HepG2 (cell line): ENCODE measurements around the gene SLC25A5. TPM values are rescaled to one million over a fixed set of nuclear protein-coding genes. Genes with fewer than 3 reads are reported as not detected.

ENCODE experiments used
- ATAC-seq: fragments of 200-7000 bp; cut with Tn5 transposase; 3 replicates; pipeline ENCODE4 v1.9.1; 2020; ENCODE audit warnings: mild to moderate bottlenecking, moderate library complexity
- BruUV-seq: library from RNA; stranded (reverse); fragments of 400-500 nt; replicated peaks from 2 replicates; lab custom pipeline; 2021; lab: Mats Ljungman, UMichigan
- CTCF ChIA-PET: fragments of 300-600 bp; formaldehyde crosslinking; extraction: SDS; loops from one replicate; lab custom pipeline; 2021; ENCODE audit warnings: low total read pairs, inconsistent platforms, low intra/inter-chr PET ratio; lab: Yijun Ruan, JAX
- POLR2A ChIA-PET: fragments of 350-600 bp; sonication (Branson Sonifier 250); formaldehyde crosslinking; loops from one replicate; lab custom pipeline; 2020; ENCODE audit warnings: antibody characterized with exemption, inconsistent platforms; lab: Yijun Ruan, JAX
- DNase-seq: peaks from one replicate; pipeline ENCODE4 v3.0.0-alpha.2; 2015; ENCODE audit warnings: low spot score
- FAIRE-seq: peaks from 3 replicates; lab custom pipeline; 2011; peaks lifted over from hg19 to GRCh38; lab: Jason Lieb, UNC
- H2AFZ ChIP-seq: one replicate; pipeline ENCODE4 v1.6.1; 2011; ENCODE audit warnings: low read length, inconsistent platforms
- H3K27ac ChIP-seq: fragments of 300-600 bp; 3 replicates; pipeline ENCODE4 v1.8.0; 2011; ENCODE audit warnings: mixed run types, mild to moderate bottlenecking, mixed read lengths, low read length, inconsistent platforms; ENCODE audit not compliant: insufficient read depth; ENCODE audit errors: extremely low read length
- H3K27me3 ChIP-seq, 2 experiments: fragments of 200-600 bp in 1 of 2; 2 replicates in 1 of 2; 3 replicates in 1 of 2; pipeline versions ENCODE4 v1.6.0 to v1.8.0; 2011; ENCODE audit warnings: low read length in 2 of 2, mild to moderate bottlenecking in 2 of 2, moderate library complexity in 2 of 2, inconsistent platforms in 1 of 2; ENCODE audit not compliant: insufficient read depth in 2 of 2, control insufficient read depth in 1 of 2
- H3K36me3 ChIP-seq, 2 experiments: fragments of 200-600 bp in 1 of 2; replicated peaks in 1 of 2; 2 replicates in 1 of 2; 3 replicates in 1 of 2; pipeline versions ENCODE4 v1.5.1 to v1.8.0; 2011; ENCODE audit warnings: low read length in 2 of 2, inconsistent platforms in 1 of 2; ENCODE audit not compliant: insufficient read depth in 2 of 2, control insufficient read depth in 1 of 2
- H3K4me1 ChIP-seq: 2 replicates; pipeline ENCODE4 v1.5.1; 2012; ENCODE audit warnings: low read length, inconsistent platforms; ENCODE audit not compliant: insufficient read depth
- H3K4me2 ChIP-seq: 2 replicates; pipeline ENCODE4 v1.6.0; 2011; ENCODE audit warnings: low read depth, low read length, inconsistent platforms
- H3K4me3 ChIP-seq, 3 experiments: fragments of 200-600 bp in 1 of 3; sonication (generic), shearing (Covaris generic) in 1 of 3; replicated peaks in 1 of 3; 2 replicates each; pipeline ENCODE4 v1.5.1; 2011 to 2016; ENCODE audit warnings: low read length in 3 of 3, inconsistent platforms in 2 of 3, low read depth in 2 of 3, mild to moderate bottlenecking in 2 of 3, control low read depth in 1 of 3, mixed read lengths in 1 of 3; ENCODE audit not compliant: insufficient read depth in 1 of 3
- H3K79me2 ChIP-seq: one replicate; pipeline ENCODE4 v1.6.1; 2011; ENCODE audit warnings: low read length, inconsistent platforms; ENCODE audit not compliant: insufficient read depth
- H3K9ac ChIP-seq: 2 replicates; pipeline ENCODE4 v1.6.0; 2011; ENCODE audit warnings: mild to moderate bottlenecking, low read depth, low read length, inconsistent platforms; ENCODE audit not compliant: insufficient read depth
- H3K9me3 ChIP-seq: 2 replicates; pipeline ENCODE4 v1.5.1; 2012; ENCODE audit warnings: mild to moderate bottlenecking, low read length
- H4K20me1 ChIP-seq: 2 replicates; pipeline ENCODE4 v1.6.0; 2011; ENCODE audit warnings: inconsistent platforms, mild to moderate bottlenecking, low read length, moderate library complexity; ENCODE audit not compliant: insufficient read depth
- ARID3A ChIP-seq: IDR thresholded peaks from 2 replicates; pipeline ENCODE4 v1.6.1; 2012; ENCODE audit warnings: low read depth, low read length, improper control_type of control experiment
- CTCF ChIP-seq: sonication (generic); formaldehyde crosslinking; IDR thresholded peaks from 2 replicates; pipeline ENCODE4 v1.5.0; 2020; ENCODE audit warnings: mild to moderate bottlenecking, missing genetic modification reagents, moderate library complexity
- HMG20B ChIP-seq: conservative IDR thresholded peaks from 2 replicates; pipeline ENCODE4 v1.6.1; 2016; ENCODE audit warnings: missing genetic modification reagents, missing compliant biosample characterization
- KDM3A ChIP-seq: IDR thresholded peaks from 2 replicates; pipeline ENCODE4 v1.6.1; 2018; ENCODE audit warnings: low read depth, missing compliant biosample characterization
- MLLT10 ChIP-seq: sonication (generic); formaldehyde crosslinking; IDR thresholded peaks from 2 replicates; pipeline ENCODE4 v1.4.0; 2020; ENCODE audit warnings: missing genetic modification reagents
- SMC3 ChIP-seq: IDR thresholded peaks from 2 replicates; pipeline ENCODE4 v1.6.1; 2011; ENCODE audit warnings: low read length, improper control_type of control experiment
- STAG1 ChIP-seq: sonication (generic); formaldehyde crosslinking; IDR thresholded peaks from 2 replicates; pipeline ENCODE4 v1.4.0; 2020; ENCODE audit warnings: missing genetic modification reagents
- TBX2 ChIP-seq: sonication (generic); formaldehyde crosslinking; IDR thresholded peaks from 2 replicates; pipeline ENCODE4 v1.5.0; 2020; ENCODE audit warnings: missing genetic modification reagents, mild to moderate bottlenecking, borderline replicate concordance
- ZMYM4 ChIP-seq: sonication (generic); formaldehyde crosslinking; IDR thresholded peaks from 2 replicates; pipeline ENCODE4 v1.8.1; 2023; ENCODE audit warnings: mild to moderate bottlenecking, missing genetic modification reagents
- ZNF205 ChIP-seq: IDR thresholded peaks from 2 replicates; pipeline ENCODE4 v1.6.1; 2018; ENCODE audit warnings: missing biosample characterization, missing genetic modification reagents
- ZNF207 ChIP-seq: fragments of 450-650 bp; IDR thresholded peaks from 2 replicates; pipeline ENCODE4 v1.6.1; 2016; ENCODE audit warnings: antibody characterized with exemption, borderline replicate concordance
- ZNF362 ChIP-seq: sonication (generic); formaldehyde crosslinking; IDR thresholded peaks from 2 replicates; pipeline ENCODE4 v1.4.0; 2020; ENCODE audit warnings: missing genetic modification reagents, mild to moderate bottlenecking, borderline replicate concordance
- ZNF552 ChIP-seq: sonication (generic); formaldehyde crosslinking; IDR thresholded peaks from 2 replicates; pipeline ENCODE4 v1.9.0; 2022; ENCODE audit warnings: missing genetic modification reagents, mild to moderate bottlenecking, borderline replicate concordance
- ZNF569 ChIP-seq: sonication (generic); formaldehyde crosslinking; IDR thresholded peaks from 2 replicates; pipeline ENCODE4 v1.5.0; 2020; ENCODE audit warnings: mild to moderate bottlenecking, missing genetic modification reagents, moderate library complexity, borderline replicate concordance
- ZNF749 ChIP-seq: sonication (generic); formaldehyde crosslinking; IDR thresholded peaks from 2 replicates; pipeline ENCODE4 v1.8.0; 2022; ENCODE audit warnings: mild to moderate bottlenecking, missing genetic modification reagents, moderate library complexity, borderline replicate concordance
- ZNF777 ChIP-seq: sonication (generic); formaldehyde crosslinking; IDR thresholded peaks from 2 replicates; pipeline ENCODE4 v1.4.0; 2020; ENCODE audit warnings: missing genetic modification reagents
- WGBS: methylation state at CpG from one replicate; pipeline ENCODE4 v1.1.6; 2017; ENCODE audit warnings: low lambda C conversion rate; 5-methylcytosine and 5-hydroxymethylcytosine counted together
- in situ Hi-C: cut with HindIII; loops from 2 replicates; pipeline ENCODE4 v1.10.0; 2017; ENCODE audit warnings: low pct_unique_long_range_greater_than_20kb; ENCODE audit not compliant: extremely low pct_ligation_motif_present
- intact Hi-C: fragments of 100-400 bp; cut with micrococcal nuclease; formaldehyde crosslinking; loops from one replicate; pipeline ENCODE4 v1.10.0; 2022; ENCODE audit not compliant: unreplicated experiment
- polyA plus RNA-seq, 8 experiments: library from polyadenylated mRNA; depleted of rRNA in 3 of 8; stranded (reverse) in 7 of 8; unstranded in 1 of 8; fragments of >200 nt; fragmentation: Illumina TruSeq in 4 of 8; extraction: Trizol in 4 of 8; gene quantifications; 2 replicates each; pipeline versions ENCODE4 v1.2.1 to v1.2.3, GENCODE V29; 2011 to 2016; ENCODE audit warnings: low read depth in 4 of 8, missing spikeins in 1 of 8, mixed read lengths in 1 of 8; ENCODE audit not compliant: insufficient read depth in 1 of 8
- total RNA-seq, 5 experiments: library from RNA; depleted of rRNA; stranded (reverse); fragments of >200 nt; fragmentation: Illumina TruSeq; extraction: Trizol; gene quantifications; 2 replicates each; pipeline ENCODE4 v1.2.3, GENCODE V29; 2016; ENCODE audit warnings: low read depth in 1 of 5

SLC25A5 gene
- total and polyA plus RNA-seq, 2 of the 13 experiments (the other 11 are each of a cell fraction or from before 2014, with no cell fraction given): 300 to 402 TPM

- H3K9ac ChIP-seq: no peak overlapping the region
- in situ Hi-C loops: no loop called here
- WGBS: 4% methylated on average over 6 of the region's 8 CpGs
- BruUV-seq: no TSS peak
- FAIRE-seq (no peak), DNase-seq (peak; percentile 27), ATAC-seq (0 out of 3 replicates have a peak, but pooled peaks have one; percentile 31)
- no peaks in the 10 kb centered on the region for H3K36me3 ChIP-seq
- H2AFZ ChIP-seq: no peak overlapping the region
- H3K4me3 ChIP-seq: no peak overlapping the region
- CTCF ChIA-PET: interaction anchor here (1.5 to 2.2 kb wide), 2 partner anchors 24 to 27 kb away, joined by 4 to 43 read pairs; no protein-coding TSS in a partner anchor
- H3K4me2 ChIP-seq: no peak overlapping the region
- H3K79me2 ChIP-seq: no peaks in the 10 kb centered on the region
- no peaks in the 10 kb centered on the region for H3K9me3 ChIP-seq
- TF ChIP-seq ZNF205 (CRISPR knock-in tag) (no peak), ZMYM4 (CRISPR knock-in tag) (no peak), HMG20B (CRISPR knock-in tag) (no peak), STAG1 (CRISPR knock-in tag) (peak; percentile 60), ZNF569 (no peak), KDM3A (CRISPR knock-in tag) (no peak), TBX2 (CRISPR knock-in tag) (no peak), SMC3 (peak; percentile 80), ARID3A (peak; percentile 64; the same call in 1 of the 2 replicates), CTCF (CRISPR knock-in tag) (peak; percentile 63), ZNF362 (CRISPR knock-in tag) (peak; percentile 74; the same call in 1 of the 2 replicates), ZNF777 (no peak), ZNF207 (no peak), MLLT10 (CRISPR knock-in tag) (no peak), ZNF749 (CRISPR knock-in tag) (no peak), ZNF552 (CRISPR knock-in tag) (no peak)
- TF ChIP-seq, all 625 proteins: peak for 5
- no peaks in the 10 kb centered on the region; the same call in 1 of the 2 replicates for H3K4me1 ChIP-seq
- POLR2A ChIA-PET: interaction anchor here (1.2 kb wide), 1 partner anchor 24 kb away, joined by 5 read pairs; no protein-coding TSS in a partner anchor
- intact Hi-C loops: loop anchor here (1.0 kb wide), 1 partner anchor 24 kb away; no protein-coding TSS in a partner anchor
- no peaks in the 10 kb centered on the region for H3K27me3 ChIP-seq
- no peaks in the 10 kb centered on the region for H4K20me1 ChIP-seq
- no peak overlapping the region for H3K27ac ChIP-seq
Observed at GRCh38 chrX:119488749-119489148, 20.5 kb downstream of the SLC25A5 start.
